Mesothelial cell of epicardium (in vitro differentiated cells): ENCODE measurements around the gene RNF2. TPM values are rescaled to one million over a fixed set of nuclear protein-coding genes. Genes with fewer than 3 reads are reported as not detected.

Experiments
- DNase-seq, 2 experiments: peaks; one replicate each; pipeline ENCODE4 v3.0.0; 2021; ENCODE audit warnings: low spot score in 2 of 2; ENCODE audit not compliant: unreplicated experiment in 2 of 2
- H3K27ac Mint-ChIP-seq: 2 replicates; pipeline ENCODE4 v1.8.0; 2021; ENCODE audit warnings: mixed read lengths
- H3K27me3 Mint-ChIP-seq: 2 replicates; pipeline ENCODE4 v1.8.0; 2021; ENCODE audit warnings: low read depth, mixed read lengths
- H3K36me3 Mint-ChIP-seq: 2 replicates; pipeline ENCODE4 v1.8.0; 2021; ENCODE audit warnings: mixed read lengths
- H3K4me1 Mint-ChIP-seq: 2 replicates; pipeline ENCODE4 v1.8.0; 2021; ENCODE audit warnings: mixed read lengths
- H3K4me3 Mint-ChIP-seq: 2 replicates; pipeline ENCODE4 v1.8.0; 2021; ENCODE audit warnings: mild to moderate bottlenecking, moderate library complexity, mixed read lengths
- H3K9me3 Mint-ChIP-seq: 2 replicates; pipeline ENCODE4 v1.8.0; 2021; ENCODE audit warnings: mixed read lengths
- total RNA-seq: library from RNA; stranded (reverse); gene quantifications from 3 replicates; pipeline ENCODE4 v1.2.1, GENCODE V29; 2021
- TF ChIP-seq, protein P1 (sequence below): fragments of 200-600 bp; sonication (generic); IDR thresholded peaks from one replicate; pipeline ENCODE4 v1.5.0; 2021; ENCODE audit warnings: antibody characterized with exemption; ENCODE audit not compliant: unreplicated experiment

Gene RNF2
- total RNA-seq, 1 donor from 2014 or later = 36.1 TPM

GRCh38 chr1:185069202-185069772 is 23.9 kb downstream of the RNF2 start:
- DNase-seq = no peak
- H3K36me3 Mint-ChIP-seq = peaks cover 35% of the 10 kb centered on the region
- H3K27ac Mint-ChIP-seq = no peak overlapping the region
- TF ChIP-seq, protein P1, sequence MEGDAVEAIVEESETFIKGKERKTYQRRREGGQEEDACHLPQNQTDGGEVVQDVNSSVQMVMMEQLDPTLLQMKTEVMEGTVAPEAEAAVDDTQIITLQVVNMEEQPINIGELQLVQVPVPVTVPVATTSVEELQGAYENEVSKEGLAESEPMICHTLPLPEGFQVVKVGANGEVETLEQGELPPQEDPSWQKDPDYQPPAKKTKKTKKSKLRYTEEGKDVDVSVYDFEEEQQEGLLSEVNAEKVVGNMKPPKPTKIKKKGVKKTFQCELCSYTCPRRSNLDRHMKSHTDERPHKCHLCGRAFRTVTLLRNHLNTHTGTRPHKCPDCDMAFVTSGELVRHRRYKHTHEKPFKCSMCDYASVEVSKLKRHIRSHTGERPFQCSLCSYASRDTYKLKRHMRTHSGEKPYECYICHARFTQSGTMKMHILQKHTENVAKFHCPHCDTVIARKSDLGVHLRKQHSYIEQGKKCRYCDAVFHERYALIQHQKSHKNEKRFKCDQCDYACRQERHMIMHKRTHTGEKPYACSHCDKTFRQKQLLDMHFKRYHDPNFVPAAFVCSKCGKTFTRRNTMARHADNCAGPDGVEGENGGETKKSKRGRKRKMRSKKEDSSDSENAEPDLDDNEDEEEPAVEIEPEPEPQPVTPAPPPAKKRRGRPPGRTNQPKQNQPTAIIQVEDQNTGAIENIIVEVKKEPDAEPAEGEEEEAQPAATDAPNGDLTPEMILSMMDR = no peak
- no peak overlapping the region for H3K4me3 Mint-ChIP-seq
- H3K27me3 Mint-ChIP-seq = no peaks in the 10 kb centered on the region
- peaks cover 16% of the 10 kb centered on the region for H3K9me3 Mint-ChIP-seq
- H3K4me1 Mint-ChIP-seq = peaks cover 5% of the 10 kb centered on the region

- no peak for DNase-seq
- Mint-ChIP-seq H3K27ac (no peak overlapping the region), H3K4me1 (peaks cover 5% of the 10 kb centered on the region), H3K4me3 (no peak overlapping the region), H3K36me3 (peaks cover 33% of the 10 kb centered on the region), H3K27me3 (no peaks in the 10 kb centered on the region), H3K9me3 (peaks cover 15% of the 10 kb centered on the region)
- TF ChIP-seq, protein P1 = no peak
Measured at GRCh38 chr1:185070051-185070450, 24.7 kb downstream of the RNF2 start.

- no peak for DNase-seq
- Mint-ChIP-seq H3K9me3 (peaks cover 19% of the 10 kb centered on the region), H3K27me3 (no peaks in the 10 kb centered on the region), H3K4me3 (no peak overlapping the region), H3K4me1 (no peaks in the 10 kb centered on the region), H3K36me3 (peaks cover 20% of the 10 kb centered on the region), H3K27ac (no peak overlapping the region)
- TF ChIP-seq, protein P1 = no peak
Measured at GRCh38 chr1:185073725-185074124, 28.4 kb downstream of the RNF2 start.

DNA sequence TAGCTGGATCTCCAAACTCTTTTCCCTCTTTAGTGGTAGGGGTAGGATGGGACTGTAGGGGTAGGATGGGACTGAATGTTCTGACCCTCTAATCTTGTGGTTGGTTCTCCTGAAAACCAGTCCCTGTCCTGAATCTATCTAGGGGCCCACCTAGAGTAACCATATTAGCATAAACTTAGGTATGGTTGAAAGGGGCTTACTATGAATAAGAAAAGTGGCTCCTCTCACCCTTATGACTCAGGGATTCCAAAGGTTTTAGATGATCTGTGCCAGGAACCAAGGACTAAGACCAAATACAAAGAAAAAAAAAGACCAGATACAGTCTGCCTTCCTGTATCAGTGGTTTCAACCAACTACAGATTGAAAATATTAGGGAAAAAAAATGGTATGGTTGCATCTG is 28.9 kb downstream of the RNF2 start:
- no peak for DNase-seq
- H3K9me3 Mint-ChIP-seq = peaks cover 19% of the 10 kb centered on the region
- H3K36me3 Mint-ChIP-seq = peaks cover 20% of the 10 kb centered on the region
- H3K27ac Mint-ChIP-seq = no peak overlapping the region
- H3K4me3 Mint-ChIP-seq = no peak overlapping the region
- H3K27me3 Mint-ChIP-seq = no peaks in the 10 kb centered on the region
- no peaks in the 10 kb centered on the region for H3K4me1 Mint-ChIP-seq
- TF ChIP-seq, protein P1 = no peak

GRCh38 chr1:185075476-185075875 is 30.1 kb downstream of the RNF2 start:
- TF ChIP-seq, protein P1 = no peak
- Mint-ChIP-seq H3K27ac (no peak overlapping the region), H3K9me3 (peaks cover 19% of the 10 kb centered on the region), H3K27me3 (no peaks in the 10 kb centered on the region), H3K36me3 (peaks cover 20% of the 10 kb centered on the region), H3K4me3 (no peak overlapping the region), H3K4me1 (no peaks in the 10 kb centered on the region)
- no peak for DNase-seq

DNA sequence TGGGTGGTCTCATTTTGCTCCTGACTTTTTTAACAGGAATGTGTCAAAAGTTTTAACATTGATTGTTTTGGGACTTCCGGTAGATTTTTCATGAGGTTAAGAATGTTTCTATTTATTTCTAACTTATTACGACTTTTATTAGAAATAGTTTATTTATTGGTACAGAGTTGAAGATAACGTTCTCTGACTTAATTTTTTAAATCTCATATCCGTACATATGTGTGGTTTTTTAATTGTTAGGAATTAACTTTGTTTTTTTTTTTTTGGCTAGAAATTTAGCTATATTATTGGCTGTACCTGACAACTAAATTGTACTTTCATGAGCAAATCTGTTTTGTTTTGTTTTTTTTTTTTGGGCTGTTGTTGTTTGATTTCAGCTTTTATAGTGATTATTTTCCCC is 32.0 kb downstream of the RNF2 start:
- Mint-ChIP-seq H3K4me1 (no peaks in the 10 kb centered on the region), H3K36me3 (peaks cover 13% of the 10 kb centered on the region), H3K27ac (no peak overlapping the region), H3K9me3 (peaks cover 9% of the 10 kb centered on the region), H3K27me3 (no peaks in the 10 kb centered on the region), H3K4me3 (no peak overlapping the region)
- DNase-seq = no peak
- TF ChIP-seq, protein P1 = no peak
